OCI-LY3 (cell line): Measurements from ENCODE around the gene CLRN3.
A peak's percentile ranks its signal among the peaks of the same experiment; 100 is the strongest.

Experiments used
- H2AFZ ChIP-seq: fragments of 200-600, 300-600 bp; shearing (Covaris generic); 2 replicates; pipeline ENCODE4 v1.6.0; 2014; ENCODE audit warnings: antibody characterized with exemption, low read depth, low read length
- H3K27ac ChIP-seq: fragments of 200-600, 300-600 bp; sonication (generic); 2 replicates; pipeline ENCODE4 v1.5.1; 2014; ENCODE audit warnings: mild to moderate bottlenecking, low read length, moderate library complexity, mixed read lengths
- H3K27me3 ChIP-seq: fragments of 200-600, 300-600 bp; sonication (generic); 2 replicates; pipeline ENCODE4 v1.6.1; 2014; ENCODE audit warnings: low read depth, low read length, mixed read lengths
- H3K36me3 ChIP-seq: fragments of 200-600, 300-600 bp; sonication (generic); replicated peaks from 2 replicates; pipeline ENCODE3; 2014; ENCODE audit warnings: low read depth, low read length, mixed read lengths
- H3K4me1 ChIP-seq: fragments of 300-600, 200-600 bp; sonication (generic); 2 replicates; pipeline ENCODE4 v1.6.1; 2014; ENCODE audit warnings: low read length, mixed read lengths
- H3K4me2 ChIP-seq: fragments of 200-600, 300-600 bp; sonication (generic); 2 replicates; pipeline ENCODE4 v1.6.1; 2014; ENCODE audit warnings: low read length, mixed read lengths
- H3K4me3 ChIP-seq: fragments of 300-600, 200-600 bp; sonication (generic); 2 replicates; pipeline ENCODE4 v1.5.1; 2014; ENCODE audit warnings: antibody characterized with exemption, mild to moderate bottlenecking, low read length, moderate library complexity
- H3K79me2 ChIP-seq: fragments of 300-600, 200-600 bp; shearing (Covaris generic); 2 replicates; pipeline ENCODE4 v1.6.1; 2014; ENCODE audit warnings: mild to moderate bottlenecking, low read length, mixed read lengths
- H3K9ac ChIP-seq: fragments of 300-600, 200-600 bp; shearing (Covaris generic); 2 replicates; pipeline ENCODE4 v1.6.0; 2014; ENCODE audit warnings: mild to moderate bottlenecking, low read length, moderate library complexity
- H3K9me3 ChIP-seq: fragments of 200-600, 300-600 bp; shearing (Covaris generic); 2 replicates; pipeline ENCODE4 v1.6.1; 2014; ENCODE audit warnings: low read length, mixed read lengths; ENCODE audit not compliant: insufficient read depth
- H4K20me1 ChIP-seq: fragments of 200-600, 300-600 bp; sonication (generic); 2 replicates; pipeline ENCODE4 v1.6.1; 2016; ENCODE audit warnings: low read length, mixed read lengths; ENCODE audit not compliant: insufficient read depth
- EZH2phosphoT487 ChIP-seq: fragments of 200-600 bp; shearing (Covaris generic); IDR thresholded peaks from 2 replicates; pipeline ENCODE4 v1.6.1; 2018; ENCODE audit warnings: antibody characterized with exemption, mixed run types, low read depth
- TF ChIP-seq, protein P1 (sequence below): fragments of 200-600, 300-600 bp; sonication (generic); IDR thresholded peaks from 2 replicates; pipeline ENCODE4 v1.5.1; 2014; ENCODE audit warnings: antibody characterized with exemption, low read length, low read depth

CLRN3 gene

DNA sequence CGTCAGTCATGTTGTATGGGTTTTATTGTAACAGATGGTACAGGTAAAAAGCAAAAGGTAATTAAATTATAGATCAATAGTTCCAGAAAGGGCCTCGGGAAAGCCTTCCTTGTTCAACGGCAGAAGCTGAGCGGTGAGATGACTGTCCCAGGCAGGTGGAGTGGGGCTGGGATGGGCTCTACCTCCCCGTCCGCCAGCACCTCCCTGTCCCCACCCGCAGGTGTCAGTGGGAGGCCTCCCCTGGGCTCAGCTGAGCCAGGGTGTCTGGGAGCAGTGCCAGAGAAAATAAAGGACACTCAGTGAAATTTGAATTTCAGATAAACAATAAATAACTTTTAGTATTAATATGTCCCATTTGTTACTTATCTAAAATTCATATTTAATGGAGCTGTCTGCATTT lies 58.9 kb downstream of the CLRN3 start:
- no peak overlapping the region for H3K9ac ChIP-seq
- H3K79me2 ChIP-seq = no peaks in the 10 kb centered on the region
- no peak for TF ChIP-seq EZH2phosphoT487
- TF ChIP-seq, protein P1, sequence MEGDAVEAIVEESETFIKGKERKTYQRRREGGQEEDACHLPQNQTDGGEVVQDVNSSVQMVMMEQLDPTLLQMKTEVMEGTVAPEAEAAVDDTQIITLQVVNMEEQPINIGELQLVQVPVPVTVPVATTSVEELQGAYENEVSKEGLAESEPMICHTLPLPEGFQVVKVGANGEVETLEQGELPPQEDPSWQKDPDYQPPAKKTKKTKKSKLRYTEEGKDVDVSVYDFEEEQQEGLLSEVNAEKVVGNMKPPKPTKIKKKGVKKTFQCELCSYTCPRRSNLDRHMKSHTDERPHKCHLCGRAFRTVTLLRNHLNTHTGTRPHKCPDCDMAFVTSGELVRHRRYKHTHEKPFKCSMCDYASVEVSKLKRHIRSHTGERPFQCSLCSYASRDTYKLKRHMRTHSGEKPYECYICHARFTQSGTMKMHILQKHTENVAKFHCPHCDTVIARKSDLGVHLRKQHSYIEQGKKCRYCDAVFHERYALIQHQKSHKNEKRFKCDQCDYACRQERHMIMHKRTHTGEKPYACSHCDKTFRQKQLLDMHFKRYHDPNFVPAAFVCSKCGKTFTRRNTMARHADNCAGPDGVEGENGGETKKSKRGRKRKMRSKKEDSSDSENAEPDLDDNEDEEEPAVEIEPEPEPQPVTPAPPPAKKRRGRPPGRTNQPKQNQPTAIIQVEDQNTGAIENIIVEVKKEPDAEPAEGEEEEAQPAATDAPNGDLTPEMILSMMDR = no peak
- H4K20me1 ChIP-seq = no peaks in the 10 kb centered on the region
- no peak overlapping the region for H3K4me2 ChIP-seq
- no peaks in the 10 kb centered on the region for H3K9me3 ChIP-seq
- no peak overlapping the region for H3K4me3 ChIP-seq
- H3K27ac ChIP-seq = no peak overlapping the region
- no peaks in the 10 kb centered on the region for H3K36me3 ChIP-seq
- no peak overlapping the region for H2AFZ ChIP-seq
- no peaks in the 10 kb centered on the region for H3K27me3 ChIP-seq
- no peaks in the 10 kb centered on the region for H3K4me1 ChIP-seq

- no peaks in the 10 kb centered on the region for H3K79me2 ChIP-seq
These were observed 60.2 kb downstream of the CLRN3 start for GRCh38 chr10:127832501-127832900.

DNA sequence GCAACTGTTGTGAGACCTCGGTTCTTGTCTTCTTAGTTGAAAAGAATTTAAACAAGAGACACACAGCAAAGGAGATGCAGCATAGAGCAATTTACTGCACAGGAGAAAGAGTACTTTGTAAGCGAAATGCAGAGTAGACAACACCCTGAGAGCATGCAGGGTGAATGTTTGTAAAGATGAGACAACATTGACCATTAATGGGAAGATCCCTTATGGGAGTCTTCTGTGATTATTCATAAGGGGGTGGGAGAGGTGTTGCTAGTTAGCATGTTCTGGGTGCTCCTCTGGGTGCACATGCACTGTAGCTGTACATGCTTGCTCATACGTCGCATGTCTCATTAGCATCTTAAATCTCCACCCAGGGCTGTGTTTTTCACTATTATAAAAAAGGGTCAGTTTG lies 62.3 kb downstream of the CLRN3 start:
- Histone ChIP-seq H3K36me3 (no peaks in the 10 kb centered on the region), H3K27ac (no peak overlapping the region), H3K4me1 (no peaks in the 10 kb centered on the region), H3K27me3 (no peaks in the 10 kb centered on the region), H4K20me1 (no peaks in the 10 kb centered on the region), H3K4me2 (no peak overlapping the region), H3K4me3 (no peak overlapping the region), H3K9ac (no peak overlapping the region), H3K79me2 (no peaks in the 10 kb centered on the region), H3K9me3 (no peaks in the 10 kb centered on the region), H2AFZ (no peak overlapping the region)
- no peak for TF ChIP-seq EZH2phosphoT487
- TF ChIP-seq, protein P1 = no peak

More at GRCh38 chr10:127832501-127832900, 60.2 kb downstream of the CLRN3 start:
- Histone ChIP-seq H3K4me3 (no peak overlapping the region; the same call in 1 of the 2 replicates), H3K36me3 (no peaks in the 10 kb centered on the region), H3K4me2 (peak overlapping the region; percentile 20), H3K27me3 (no peaks in the 10 kb centered on the region), H4K20me1 (no peaks in the 10 kb centered on the region), H2AFZ (no peak overlapping the region), H3K27ac (no peak overlapping the region), H3K4me1 (no peaks in the 10 kb centered on the region), H3K9ac (no peak overlapping the region), H3K9me3 (no peaks in the 10 kb centered on the region)
- no peak for TF ChIP-seq EZH2phosphoT487
- TF ChIP-seq, protein P1 = no peak
